H54 (cell line): Measurements from ENCODE around the gene KDM4B.

Experiments
- DNase-seq: peaks from one replicate; pipeline ENCODE4 v3.0.0; 2011; ENCODE audit warnings: low spot score, mixed read lengths; ENCODE audit not compliant: insufficient read length
- FAIRE-seq: peaks from 3 replicates; lab custom pipeline; 2011; peaks lifted over from hg19 to GRCh38; lab: Jason Lieb, UNC
- POLR2A ChIP-seq: IDR thresholded peaks from 2 replicates; pipeline ENCODE4 v1.6.1; 2011; ENCODE audit warnings: low read depth, mild to moderate bottlenecking, low read length

The KDM4B gene

DNA sequence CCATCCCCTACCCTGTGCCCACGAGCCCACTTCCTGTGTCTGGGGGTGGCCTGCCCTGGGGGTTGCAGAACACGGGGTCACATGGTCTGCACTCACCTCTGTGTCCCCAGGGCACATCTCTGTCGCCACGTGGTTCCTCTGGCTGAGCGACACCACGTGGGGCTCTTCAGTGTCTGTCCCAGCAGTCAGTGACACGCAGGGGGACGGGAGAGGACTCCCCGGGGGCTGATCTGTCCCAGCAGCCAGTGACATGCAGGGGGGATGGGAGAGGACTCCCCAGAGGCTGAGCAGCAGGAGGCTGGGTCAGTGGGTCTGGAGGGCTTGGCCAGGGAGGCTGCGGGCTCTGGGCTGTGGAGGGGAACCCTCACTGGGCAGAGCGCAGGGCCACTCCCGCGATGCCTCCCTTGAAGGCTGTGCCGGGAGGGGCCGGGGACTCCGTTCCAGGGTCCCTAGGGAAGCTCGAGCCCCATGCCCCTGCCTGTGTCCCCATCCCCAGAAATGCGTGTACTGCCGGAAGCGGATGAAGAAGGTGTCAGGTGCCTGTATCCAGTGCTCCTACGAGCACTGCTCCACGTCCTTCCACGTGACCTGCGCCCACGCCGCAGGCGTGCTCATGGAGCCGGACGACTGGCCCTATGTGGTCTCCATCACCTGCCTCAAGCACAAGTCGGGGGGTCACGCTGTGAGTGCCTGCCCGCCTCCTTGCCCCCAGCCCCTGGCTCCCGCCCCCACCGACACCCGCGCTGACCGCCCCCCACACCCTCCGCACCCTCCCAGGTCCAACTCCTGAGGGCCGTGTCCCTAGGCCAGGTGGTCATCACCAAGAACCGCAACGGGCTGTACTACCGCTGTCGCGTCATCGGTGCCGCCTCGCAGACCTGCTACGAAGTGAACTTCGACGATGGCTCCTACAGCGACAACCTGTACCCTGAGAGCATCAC, 174.8 kb downstream of the KDM4B start:
- DNase-seq, result no peak
- no peak for TF ChIP-seq POLR2A
- FAIRE-seq, result no peak

GRCh38 chr19:5144545-5145179, 175.7 kb downstream of the KDM4B start:
- TF ChIP-seq POLR2A, result no peak
- no peak for FAIRE-seq
- DNase-seq, result no peak

- no peak for DNase-seq
- TF ChIP-seq POLR2A, result no peak
- FAIRE-seq, result no peak
These were observed 176.9 kb downstream of the KDM4B start for GRCh38 chr19:5145521-5146511.

GRCh38 chr19:5147074-5147977, 178.4 kb downstream of the KDM4B start:
- DNase-seq (no peak), FAIRE-seq (no peak)
- TF ChIP-seq POLR2A, result no peak

DNA sequence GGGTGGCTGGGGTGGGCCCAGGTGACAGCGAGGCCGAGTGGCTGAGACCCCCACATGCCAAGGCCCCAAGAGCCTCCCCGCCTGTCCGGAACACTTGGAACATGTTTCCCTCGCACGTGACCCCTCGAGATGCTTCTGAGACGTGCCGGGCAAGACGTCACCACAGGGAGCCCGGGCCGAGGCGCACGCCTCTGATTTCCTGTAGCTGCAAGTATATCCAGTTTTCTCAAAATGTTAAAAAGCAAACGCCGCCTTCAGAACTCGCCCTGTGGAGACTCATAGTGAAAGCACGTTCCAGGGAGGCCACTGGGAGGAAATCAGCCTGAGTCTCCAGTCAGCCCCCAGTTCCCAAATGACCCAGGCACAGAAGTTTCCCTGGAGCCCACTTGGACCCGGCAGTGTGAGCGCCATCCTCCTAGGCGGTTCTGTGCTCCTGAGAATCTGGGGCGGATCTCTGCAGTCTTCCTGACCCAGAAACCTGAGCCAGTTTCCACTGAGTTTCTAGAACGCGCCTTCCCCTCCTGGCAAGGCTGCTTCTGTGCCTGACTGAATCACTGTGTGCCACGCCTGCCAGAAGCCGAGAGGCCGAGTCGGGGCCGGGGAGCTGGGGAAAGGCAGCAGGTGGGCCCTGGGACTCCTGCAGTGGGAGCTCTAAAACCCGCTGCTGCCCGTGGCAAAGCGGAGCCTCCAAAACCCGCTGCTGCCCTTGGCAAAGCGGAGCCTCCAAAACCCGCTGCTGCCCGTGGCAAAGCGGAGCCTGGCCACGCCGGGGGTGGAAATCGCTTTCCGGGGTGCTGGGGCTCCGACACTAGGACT, 179.3 kb downstream of the KDM4B start:
- no peak for DNase-seq
- no peak for FAIRE-seq
- TF ChIP-seq POLR2A, result no peak

- no peak for TF ChIP-seq POLR2A
- no peak for DNase-seq
- FAIRE-seq, result no peak
These were observed 179.9 kb downstream of the KDM4B start for GRCh38 chr19:5148794-5149190.

DNA sequence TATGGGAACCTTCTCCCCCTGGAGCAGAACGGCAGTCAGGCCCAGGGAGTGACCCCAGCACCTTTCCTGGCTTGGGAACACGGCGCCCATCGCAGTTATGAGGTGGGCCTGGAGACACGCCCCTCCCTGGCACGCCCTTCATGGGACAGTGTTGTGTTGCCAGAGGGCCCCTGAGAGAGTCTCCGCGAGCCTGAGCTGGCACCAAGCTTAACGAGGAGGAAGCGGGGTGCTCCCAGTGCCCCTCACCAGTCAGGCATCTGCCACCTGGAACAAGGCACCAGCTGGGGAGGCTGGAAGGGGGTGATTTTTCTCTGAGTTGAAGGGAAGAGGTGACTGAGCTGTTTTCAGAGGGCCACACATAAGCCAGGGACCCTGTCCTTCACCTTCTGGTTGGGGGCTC, 180.6 kb downstream of the KDM4B start:
- DNase-seq, result no peak
- TF ChIP-seq POLR2A, result no peak
- FAIRE-seq, result no peak

- DNase-seq (no peak), FAIRE-seq (no peak)
- no peak for TF ChIP-seq POLR2A
These were observed 181.3 kb downstream of the KDM4B start for GRCh38 chr19:5149932-5150901.

GRCh38 chr19:5150902-5151741, 182.2 kb downstream of the KDM4B start:
- TF ChIP-seq POLR2A, result no peak
- no peak for DNase-seq
- no peak for FAIRE-seq
